Measurements from ENCODE around the gene IPCEF1. TPM values are rescaled to one million over a fixed set of nuclear protein-coding genes. Genes with fewer than 3 reads are reported as not detected.

IPCEF1 gene
- total and polyA plus RNA-seq, 4 donors, result 0.46 to 2.8 (median 1.3) TPM

DNA sequence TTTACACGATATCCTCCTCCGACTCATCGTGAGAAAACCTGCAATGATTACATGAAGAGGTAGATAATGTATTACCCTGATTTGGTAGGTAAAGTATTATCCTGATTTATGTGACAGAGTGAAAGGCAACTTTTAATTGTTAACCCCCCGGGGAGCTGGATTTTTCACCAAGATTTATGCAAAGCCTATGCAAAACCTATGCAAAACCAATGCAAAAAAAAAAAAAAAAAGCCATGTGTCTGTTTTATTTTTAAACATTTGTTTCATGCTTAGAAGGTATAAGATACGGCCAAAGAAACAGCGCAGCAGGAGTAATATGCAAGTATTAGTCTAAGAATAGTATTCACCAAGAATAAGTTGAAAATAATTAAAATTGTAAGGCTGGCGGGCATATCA, 109.9 kb downstream of the IPCEF1 start:
- H3K27me3 ChIP-seq (ENCODE audit: control insufficient read depth in 4 of 4, insufficient read depth in 4 of 4, low read length in 3 of 4), result no peaks in the 10 kb centered on the region
- no peak overlapping the region for H3K9ac ChIP-seq (ENCODE audit: low read depth in 1 of 2, low read length in 2 of 2)
- no peak for DNase-seq (ENCODE audit: low spot score)
- H3K27ac ChIP-seq (ENCODE audit: low read depth in 1 of 2, low read length in 2 of 2), result no peak overlapping the region
- TF ChIP-seq TAF1 (conservative IDR thresholded peaks at IDR 0.05), result no peak
- TF ChIP-seq, protein P1, sequence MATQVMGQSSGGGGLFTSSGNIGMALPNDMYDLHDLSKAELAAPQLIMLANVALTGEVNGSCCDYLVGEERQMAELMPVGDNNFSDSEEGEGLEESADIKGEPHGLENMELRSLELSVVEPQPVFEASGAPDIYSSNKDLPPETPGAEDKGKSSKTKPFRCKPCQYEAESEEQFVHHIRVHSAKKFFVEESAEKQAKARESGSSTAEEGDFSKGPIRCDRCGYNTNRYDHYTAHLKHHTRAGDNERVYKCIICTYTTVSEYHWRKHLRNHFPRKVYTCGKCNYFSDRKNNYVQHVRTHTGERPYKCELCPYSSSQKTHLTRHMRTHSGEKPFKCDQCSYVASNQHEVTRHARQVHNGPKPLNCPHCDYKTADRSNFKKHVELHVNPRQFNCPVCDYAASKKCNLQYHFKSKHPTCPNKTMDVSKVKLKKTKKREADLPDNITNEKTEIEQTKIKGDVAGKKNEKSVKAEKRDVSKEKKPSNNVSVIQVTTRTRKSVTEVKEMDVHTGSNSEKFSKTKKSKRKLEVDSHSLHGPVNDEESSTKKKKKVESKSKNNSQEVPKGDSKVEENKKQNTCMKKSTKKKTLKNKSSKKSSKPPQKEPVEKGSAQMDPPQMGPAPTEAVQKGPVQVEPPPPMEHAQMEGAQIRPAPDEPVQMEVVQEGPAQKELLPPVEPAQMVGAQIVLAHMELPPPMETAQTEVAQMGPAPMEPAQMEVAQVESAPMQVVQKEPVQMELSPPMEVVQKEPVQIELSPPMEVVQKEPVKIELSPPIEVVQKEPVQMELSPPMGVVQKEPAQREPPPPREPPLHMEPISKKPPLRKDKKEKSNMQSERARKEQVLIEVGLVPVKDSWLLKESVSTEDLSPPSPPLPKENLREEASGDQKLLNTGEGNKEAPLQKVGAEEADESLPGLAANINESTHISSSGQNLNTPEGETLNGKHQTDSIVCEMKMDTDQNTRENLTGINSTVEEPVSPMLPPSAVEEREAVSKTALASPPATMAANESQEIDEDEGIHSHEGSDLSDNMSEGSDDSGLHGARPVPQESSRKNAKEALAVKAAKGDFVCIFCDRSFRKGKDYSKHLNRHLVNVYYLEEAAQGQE (IDR thresholded peaks at IDR 0.05), result no peak
- H3K4me1 ChIP-seq (ENCODE audit: control insufficient read depth in 4 of 4, insufficient read depth in 4 of 4, low read length in 3 of 4), result no peaks in the 10 kb centered on the region
- H3K4me3 ChIP-seq (ENCODE audit: low read depth in 1 of 3, low read length in 3 of 3), result peak overlapping the region in 1 of 3 donors; percentile 24
- H3K9me3 ChIP-seq (ENCODE audit: control insufficient read depth in 4 of 4, low read length in 3 of 4), result no peaks in the 10 kb centered on the region
- 84% methylated on average over 7 of the region's 7 CpGs for WGBS
- H3K36me3 ChIP-seq (ENCODE audit: control insufficient read depth in 4 of 4, insufficient read depth in 3 of 4, low read depth in 1 of 4, low read length in 3 of 4), result no peaks in the 10 kb centered on the region

DNA sequence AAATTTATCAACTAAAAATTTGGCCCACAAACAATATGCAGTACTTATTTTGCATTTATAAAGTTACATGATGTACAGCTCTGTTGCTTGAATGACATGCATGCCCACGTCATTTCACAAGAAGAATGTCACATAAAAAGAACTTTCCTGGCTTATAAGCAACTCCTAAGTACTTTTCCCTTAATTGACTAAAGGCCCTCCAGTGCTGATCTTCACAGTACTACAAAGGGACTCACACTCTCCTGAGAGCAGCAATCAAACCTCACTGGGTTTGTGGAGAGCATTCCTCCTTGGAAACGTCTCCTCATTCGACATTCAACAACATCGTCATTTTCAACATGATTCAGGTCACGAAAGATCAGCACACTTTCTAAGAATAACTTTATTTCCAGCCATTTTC, 111.1 kb downstream of the IPCEF1 start:
- Histone ChIP-seq H3K27ac (ENCODE audit: low read depth in 1 of 2, low read length in 2 of 2) (no peak overlapping the region), H3K4me1 (ENCODE audit: control insufficient read depth in 4 of 4, insufficient read depth in 4 of 4, low read length in 3 of 4) (no peaks in the 10 kb centered on the region), H3K9ac (ENCODE audit: low read depth in 1 of 2, low read length in 2 of 2) (peak overlapping the region in 1 of 2 donors; percentile 26), H3K4me3 (ENCODE audit: low read depth in 1 of 3, low read length in 3 of 3) (no peak overlapping the region), H3K9me3 (ENCODE audit: control insufficient read depth in 4 of 4, low read length in 3 of 4) (no peaks in the 10 kb centered on the region), H3K27me3 (ENCODE audit: control insufficient read depth in 4 of 4, insufficient read depth in 4 of 4, low read length in 3 of 4) (no peaks in the 10 kb centered on the region), H3K36me3 (ENCODE audit: control insufficient read depth in 4 of 4, insufficient read depth in 3 of 4, low read depth in 1 of 4, low read length in 3 of 4) (no peaks in the 10 kb centered on the region)
- 66% methylated on average over 5 of the region's 5 CpGs for WGBS
- TF ChIP-seq, protein P2, sequence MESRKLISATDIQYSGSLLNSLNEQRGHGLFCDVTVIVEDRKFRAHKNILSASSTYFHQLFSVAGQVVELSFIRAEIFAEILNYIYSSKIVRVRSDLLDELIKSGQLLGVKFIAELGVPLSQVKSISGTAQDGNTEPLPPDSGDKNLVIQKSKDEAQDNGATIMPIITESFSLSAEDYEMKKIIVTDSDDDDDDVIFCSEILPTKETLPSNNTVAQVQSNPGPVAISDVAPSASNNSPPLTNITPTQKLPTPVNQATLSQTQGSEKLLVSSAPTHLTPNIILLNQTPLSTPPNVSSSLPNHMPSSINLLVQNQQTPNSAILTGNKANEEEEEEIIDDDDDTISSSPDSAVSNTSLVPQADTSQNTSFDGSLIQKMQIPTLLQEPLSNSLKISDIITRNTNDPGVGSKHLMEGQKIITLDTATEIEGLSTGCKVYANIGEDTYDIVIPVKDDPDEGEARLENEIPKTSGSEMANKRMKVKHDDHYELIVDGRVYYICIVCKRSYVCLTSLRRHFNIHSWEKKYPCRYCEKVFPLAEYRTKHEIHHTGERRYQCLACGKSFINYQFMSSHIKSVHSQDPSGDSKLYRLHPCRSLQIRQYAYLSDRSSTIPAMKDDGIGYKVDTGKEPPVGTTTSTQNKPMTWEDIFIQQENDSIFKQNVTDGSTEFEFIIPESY (IDR thresholded peaks at IDR 0.05), result no peak
- TF ChIP-seq, protein P3, sequence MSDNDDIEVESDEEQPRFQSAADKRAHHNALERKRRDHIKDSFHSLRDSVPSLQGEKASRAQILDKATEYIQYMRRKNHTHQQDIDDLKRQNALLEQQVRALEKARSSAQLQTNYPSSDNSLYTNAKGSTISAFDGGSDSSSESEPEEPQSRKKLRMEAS (IDR thresholded peaks at IDR 0.05), result no peak
- TF ChIP-seq TAF1 (conservative IDR thresholded peaks at IDR 0.05) (no peak), GABPA (IDR thresholded peaks at IDR 0.05 in 1 of 2, conservative IDR thresholded peaks at IDR 0.05 in 1 of 2) (no peak), HNF4G (IDR thresholded peaks at IDR 0.05) (no peak), YY1 (IDR thresholded peaks at IDR 0.05) (no peak), SP1 (IDR thresholded peaks at IDR 0.05) (no peak), FOXA1 (IDR thresholded peaks at IDR 0.05) (no peak), RAD21 (IDR thresholded peaks at IDR 0.05) (no peak)
- TF ChIP-seq, protein P4, sequence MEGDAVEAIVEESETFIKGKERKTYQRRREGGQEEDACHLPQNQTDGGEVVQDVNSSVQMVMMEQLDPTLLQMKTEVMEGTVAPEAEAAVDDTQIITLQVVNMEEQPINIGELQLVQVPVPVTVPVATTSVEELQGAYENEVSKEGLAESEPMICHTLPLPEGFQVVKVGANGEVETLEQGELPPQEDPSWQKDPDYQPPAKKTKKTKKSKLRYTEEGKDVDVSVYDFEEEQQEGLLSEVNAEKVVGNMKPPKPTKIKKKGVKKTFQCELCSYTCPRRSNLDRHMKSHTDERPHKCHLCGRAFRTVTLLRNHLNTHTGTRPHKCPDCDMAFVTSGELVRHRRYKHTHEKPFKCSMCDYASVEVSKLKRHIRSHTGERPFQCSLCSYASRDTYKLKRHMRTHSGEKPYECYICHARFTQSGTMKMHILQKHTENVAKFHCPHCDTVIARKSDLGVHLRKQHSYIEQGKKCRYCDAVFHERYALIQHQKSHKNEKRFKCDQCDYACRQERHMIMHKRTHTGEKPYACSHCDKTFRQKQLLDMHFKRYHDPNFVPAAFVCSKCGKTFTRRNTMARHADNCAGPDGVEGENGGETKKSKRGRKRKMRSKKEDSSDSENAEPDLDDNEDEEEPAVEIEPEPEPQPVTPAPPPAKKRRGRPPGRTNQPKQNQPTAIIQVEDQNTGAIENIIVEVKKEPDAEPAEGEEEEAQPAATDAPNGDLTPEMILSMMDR (IDR thresholded peaks at IDR 0.05; ENCODE audit: low read depth, low read length, missing input control), result no peak
- TF ChIP-seq, protein P5, sequence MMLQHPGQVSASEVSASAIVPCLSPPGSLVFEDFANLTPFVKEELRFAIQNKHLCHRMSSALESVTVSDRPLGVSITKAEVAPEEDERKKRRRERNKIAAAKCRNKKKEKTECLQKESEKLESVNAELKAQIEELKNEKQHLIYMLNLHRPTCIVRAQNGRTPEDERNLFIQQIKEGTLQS (IDR thresholded peaks at IDR 0.05), result no peak
- no peak for DNase-seq (ENCODE audit: low spot score)

Measured in liver (tissue), 9 donors.